ENCODE measurements around the gene USP43. TPM values are rescaled to one million over a fixed set of nuclear protein-coding genes. Genes with fewer than 3 reads are reported as not detected.

USP43 gene
- total and polyA plus RNA-seq, 2 donors (not counting 1 experiment from before 2014, with no cell fraction given), result under 0.01 to 0.08 TPM

DNA sequence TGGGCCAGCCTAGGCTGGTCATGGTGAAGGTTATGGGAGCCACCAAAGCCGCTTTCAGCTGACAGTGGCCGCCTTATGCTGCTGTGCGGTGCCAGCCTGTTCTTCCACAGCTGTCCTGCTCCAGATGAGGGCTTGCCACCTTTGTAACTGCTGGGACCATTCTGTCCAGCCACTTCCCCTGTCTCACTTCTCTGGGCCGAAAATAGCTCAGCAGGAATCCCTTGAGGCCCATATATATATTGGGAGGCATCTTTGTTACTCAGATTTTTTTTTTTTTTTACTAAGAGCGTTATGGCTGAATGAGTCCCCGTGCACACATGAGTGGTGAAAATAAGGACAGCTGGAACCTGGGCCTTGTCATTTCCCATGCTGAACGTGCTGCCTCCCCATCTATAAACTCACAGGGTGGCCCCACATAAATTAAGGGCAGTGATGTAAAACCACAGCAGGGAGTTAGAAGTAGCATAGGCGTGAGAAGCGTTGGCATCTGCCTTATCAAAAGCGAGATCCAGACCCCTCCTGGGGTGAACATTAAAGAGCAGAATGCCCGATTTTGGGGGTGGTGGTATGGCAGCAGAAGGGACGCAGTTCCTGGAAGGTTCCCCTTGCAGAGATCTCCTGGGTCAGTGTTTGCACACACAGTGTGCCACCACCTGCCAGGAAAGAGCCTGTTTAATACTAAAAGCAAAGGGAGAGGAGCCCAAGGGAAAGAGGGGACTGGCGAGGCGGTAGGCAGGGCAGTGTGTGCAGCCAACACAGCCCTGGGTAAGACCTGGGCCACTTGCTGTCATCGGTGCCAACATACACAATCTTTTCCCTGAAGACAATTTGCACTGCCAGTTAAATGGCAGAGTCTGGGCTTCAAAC, 57.8 kb downstream of the USP43 start:
- no peak for TF ChIP-seq EZH2 (IDR thresholded peaks at IDR 0.05; ENCODE audit: low read length, missing control alignments)
- no peak overlapping the region for H3K4me3 ChIP-seq (replicated peaks in 1 of 4; ENCODE audit: control extremely low read depth in 1 of 4, insufficient read depth in 1 of 4, low read depth in 3 of 4, low read length in 4 of 4)
- DNase-seq (ENCODE audit: low read depth in 2 of 2), result no peak
- no peaks in the 10 kb centered on the region for H3K9me3 ChIP-seq (ENCODE audit: control insufficient read depth, insufficient read depth, low read depth, low read length)
- no peak overlapping the region for H2AFZ ChIP-seq (ENCODE audit: low read length)
- no peaks in the 10 kb centered on the region for H3K79me2 ChIP-seq (ENCODE audit: control insufficient read depth, insufficient read depth, low read length)
- no peaks in the 10 kb centered on the region for H3K4me1 ChIP-seq (ENCODE audit: control insufficient read depth, extremely low read depth, insufficient read depth, low read length)
- no peak overlapping the region for H3K9ac ChIP-seq (ENCODE audit: insufficient read depth, low read length)
- no peaks in the 10 kb centered on the region for H3K36me3 ChIP-seq (ENCODE audit: control insufficient read depth, insufficient read depth, low read length)
- no peak overlapping the region for H3K27ac ChIP-seq (ENCODE audit: insufficient read depth, low read length)
- no peaks in the 10 kb centered on the region for H3K27me3 ChIP-seq (ENCODE audit: control insufficient read depth, insufficient read depth, low read length)
- no peak overlapping the region for H3K4me2 ChIP-seq (ENCODE audit: extremely low read depth, insufficient read depth, low read length)
- no peaks in the 10 kb centered on the region for H4K20me1 ChIP-seq (ENCODE audit: control insufficient read depth, extremely low read depth, insufficient read depth, low read length)

DNA sequence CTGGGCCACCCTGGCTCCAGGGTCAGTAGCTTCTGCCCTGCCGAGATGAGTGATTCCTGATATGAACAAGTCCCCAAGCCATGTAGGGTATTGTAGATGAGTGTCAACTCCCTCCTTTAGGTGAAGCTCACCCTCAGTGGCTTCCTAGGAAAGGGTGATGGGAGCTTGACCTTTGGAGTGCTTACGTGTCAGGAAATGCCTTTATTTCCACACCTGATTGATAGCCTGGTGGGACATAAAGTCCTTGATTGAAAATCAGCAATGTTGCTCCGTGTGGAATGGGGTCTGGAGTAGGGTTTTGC, 58.4 kb downstream of the USP43 start:
- TF ChIP-seq EZH2 (IDR thresholded peaks at IDR 0.05; ENCODE audit: low read length, missing control alignments), result no peak
- Histone ChIP-seq H3K4me1 (ENCODE audit: control insufficient read depth, extremely low read depth, insufficient read depth, low read length) (no peaks in the 10 kb centered on the region), H3K4me3 (replicated peaks in 1 of 4; ENCODE audit: control extremely low read depth in 1 of 4, insufficient read depth in 1 of 4, low read depth in 3 of 4, low read length in 4 of 4) (no peak overlapping the region), H3K9me3 (ENCODE audit: control insufficient read depth, insufficient read depth, low read depth, low read length) (no peaks in the 10 kb centered on the region), H3K36me3 (ENCODE audit: control insufficient read depth, insufficient read depth, low read length) (no peaks in the 10 kb centered on the region), H3K9ac (ENCODE audit: insufficient read depth, low read length) (no peak overlapping the region), H4K20me1 (ENCODE audit: control insufficient read depth, extremely low read depth, insufficient read depth, low read length) (no peaks in the 10 kb centered on the region), H3K4me2 (ENCODE audit: extremely low read depth, insufficient read depth, low read length) (no peak overlapping the region), H3K27ac (ENCODE audit: insufficient read depth, low read length) (no peak overlapping the region), H3K27me3 (ENCODE audit: control insufficient read depth, insufficient read depth, low read length) (no peaks in the 10 kb centered on the region), H3K79me2 (ENCODE audit: control insufficient read depth, insufficient read depth, low read length) (no peaks in the 10 kb centered on the region), H2AFZ (ENCODE audit: low read length) (no peak overlapping the region)
- no peak for DNase-seq (ENCODE audit: low read depth in 2 of 2)

DNA sequence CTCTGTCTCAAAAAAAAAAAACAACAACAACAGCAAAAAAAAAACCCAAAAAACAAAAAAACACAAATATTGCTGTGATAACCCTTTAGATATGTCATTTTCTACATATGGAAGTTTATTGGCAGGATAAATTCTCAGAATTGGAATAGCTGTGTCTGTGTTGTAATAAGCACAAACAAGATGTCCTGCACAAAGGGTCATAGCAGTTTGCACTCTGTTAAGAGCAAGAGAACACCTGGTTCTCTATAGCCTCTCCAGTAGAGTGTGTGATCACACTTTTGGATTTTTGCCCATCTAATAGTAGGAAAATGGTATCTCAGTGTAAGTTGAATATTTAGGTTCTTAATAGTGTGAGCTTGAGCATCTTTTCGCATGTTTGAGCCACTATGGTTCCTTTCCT, 60.4 kb downstream of the USP43 start:
- no peak overlapping the region for H3K27ac ChIP-seq (ENCODE audit: insufficient read depth, low read length)
- TF ChIP-seq CTCF (conservative IDR thresholded peaks at IDR 0.05 in 1 of 2, IDR thresholded peaks at IDR 0.05 in 1 of 2; ENCODE audit: low read depth in 1 of 2, low read length in 2 of 2), result no peak
- TF ChIP-seq EZH2 (IDR thresholded peaks at IDR 0.05; ENCODE audit: low read length, missing control alignments), result no peak
- no peaks in the 10 kb centered on the region for H3K36me3 ChIP-seq (ENCODE audit: control insufficient read depth, insufficient read depth, low read length)
- H3K4me3 ChIP-seq (replicated peaks in 1 of 4; ENCODE audit: control extremely low read depth in 1 of 4, insufficient read depth in 1 of 4, low read depth in 3 of 4, low read length in 4 of 4), result no peak overlapping the region
- no peak overlapping the region for H3K4me2 ChIP-seq (ENCODE audit: extremely low read depth, insufficient read depth, low read length)
- no peaks in the 10 kb centered on the region for H3K9me3 ChIP-seq (ENCODE audit: control insufficient read depth, insufficient read depth, low read depth, low read length)
- H2AFZ ChIP-seq (ENCODE audit: low read length), result no peak overlapping the region
- DNase-seq (ENCODE audit: low read depth in 2 of 2), result no peak
- H3K9ac ChIP-seq (ENCODE audit: insufficient read depth, low read length), result no peak overlapping the region
- H3K79me2 ChIP-seq (ENCODE audit: control insufficient read depth, insufficient read depth, low read length), result no peaks in the 10 kb centered on the region
- no peaks in the 10 kb centered on the region for H3K4me1 ChIP-seq (ENCODE audit: control insufficient read depth, extremely low read depth, insufficient read depth, low read length)
- H3K27me3 ChIP-seq (ENCODE audit: control insufficient read depth, insufficient read depth, low read length), result no peaks in the 10 kb centered on the region
- no peaks in the 10 kb centered on the region for H4K20me1 ChIP-seq (ENCODE audit: control insufficient read depth, extremely low read depth, insufficient read depth, low read length)

GRCh38 chr17:9707948-9708347, 62.6 kb downstream of the USP43 start:
- H3K4me1 ChIP-seq (ENCODE audit: control insufficient read depth, extremely low read depth, insufficient read depth, low read length), result no peaks in the 10 kb centered on the region
- H3K4me2 ChIP-seq (ENCODE audit: extremely low read depth, insufficient read depth, low read length), result no peak overlapping the region
- no peaks in the 10 kb centered on the region for H3K79me2 ChIP-seq (ENCODE audit: control insufficient read depth, insufficient read depth, low read length)
- no peaks in the 10 kb centered on the region for H4K20me1 ChIP-seq (ENCODE audit: control insufficient read depth, extremely low read depth, insufficient read depth, low read length)
- TF ChIP-seq EZH2 (IDR thresholded peaks at IDR 0.05; ENCODE audit: low read length, missing control alignments), result no peak
- no peak for TF ChIP-seq CTCF (conservative IDR thresholded peaks at IDR 0.05 in 1 of 2, IDR thresholded peaks at IDR 0.05 in 1 of 2; ENCODE audit: low read depth in 1 of 2, low read length in 2 of 2)
- DNase-seq (ENCODE audit: low read depth in 2 of 2), result no peak
- no peaks in the 10 kb centered on the region for H3K9me3 ChIP-seq (ENCODE audit: control insufficient read depth, insufficient read depth, low read depth, low read length)
- H3K36me3 ChIP-seq (ENCODE audit: control insufficient read depth, insufficient read depth, low read length), result no peaks in the 10 kb centered on the region
- H3K4me3 ChIP-seq (replicated peaks in 1 of 4; ENCODE audit: control extremely low read depth in 1 of 4, insufficient read depth in 1 of 4, low read depth in 3 of 4, low read length in 4 of 4), result no peak overlapping the region
- H3K27me3 ChIP-seq (ENCODE audit: control insufficient read depth, insufficient read depth, low read length), result no peaks in the 10 kb centered on the region
- no peak overlapping the region for H3K27ac ChIP-seq (ENCODE audit: insufficient read depth, low read length)
- H2AFZ ChIP-seq (ENCODE audit: low read length), result no peak overlapping the region
- H3K9ac ChIP-seq (ENCODE audit: insufficient read depth, low read length), result no peak overlapping the region

Data from fibroblast of lung (primary cell).